Stimulated activated CD8-positive, alpha-beta memory T cell treated with anti-CD3 and anti-CD28 coated beads, Interleukin-7, amount 100 ng/mL, for 24 hours (primary cell): ENCODE measurements around the gene METTL16.

Source experiments
- DNase-seq: peaks from one replicate; pipeline ENCODE4 v3.0.0-alpha.2; 2020; ENCODE audit warnings: low read depth

METTL16 gene

GRCh38 chr17:2380226-2380922 is 131.3 kb downstream of the METTL16 start:
- no peak for DNase-seq

DNA sequence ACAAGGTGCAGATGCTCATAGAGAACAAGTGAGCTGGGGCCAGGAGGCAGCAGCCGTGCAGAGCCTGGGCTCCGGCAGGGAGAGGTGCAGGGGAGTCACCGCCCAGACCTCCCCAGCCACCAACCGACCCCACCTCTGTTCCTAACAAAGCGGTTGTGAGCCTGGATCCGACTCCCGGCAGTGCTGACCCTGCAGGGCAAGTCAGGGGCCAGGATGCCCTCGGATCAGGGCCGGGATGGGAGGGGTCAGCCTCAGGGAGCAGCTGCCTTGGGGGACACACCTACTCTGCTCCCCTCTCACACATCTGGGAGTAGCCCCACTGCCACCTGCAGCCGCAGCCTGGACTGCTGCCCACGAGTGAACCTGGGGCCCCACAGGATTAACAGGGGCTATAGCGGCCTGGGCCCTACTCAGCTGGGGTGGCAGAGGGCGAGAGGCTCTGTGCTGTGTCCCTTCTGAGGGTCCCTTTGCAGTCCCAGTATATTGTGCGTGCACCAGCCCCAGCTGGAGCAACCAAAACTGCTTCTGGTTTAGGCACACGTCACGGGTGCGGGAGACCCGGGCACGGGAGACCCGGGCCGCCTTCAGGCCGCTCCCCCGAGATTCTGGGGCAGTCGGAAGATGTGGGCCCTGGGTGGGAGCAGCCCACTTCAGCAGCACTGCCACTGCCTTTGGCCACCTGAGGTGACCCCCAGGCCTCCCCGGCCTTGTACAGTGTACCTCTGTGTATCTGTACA is 132.0 kb downstream of the METTL16 start:
- no peak for DNase-seq

DNA sequence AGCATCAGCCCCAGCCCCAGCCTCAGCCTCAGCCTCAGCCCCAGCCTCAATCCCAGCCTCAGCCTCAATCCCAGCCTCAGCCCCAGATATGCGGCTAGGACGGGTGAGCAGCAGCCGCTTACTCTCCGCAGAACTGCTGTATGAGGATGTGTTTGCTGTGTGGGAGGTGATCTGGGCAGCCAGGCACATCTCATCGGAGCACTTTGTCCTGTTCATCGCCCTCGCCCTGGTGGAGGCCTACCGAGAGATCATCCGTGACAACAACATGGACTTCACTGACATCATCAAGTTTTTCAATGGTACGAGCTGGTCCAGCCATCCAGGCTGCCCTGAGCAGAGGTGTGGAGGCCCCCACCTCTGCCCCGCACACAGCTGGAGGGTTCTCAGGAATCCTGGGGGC is 132.8 kb downstream of the METTL16 start:
- DNase-seq = no peak

DNA sequence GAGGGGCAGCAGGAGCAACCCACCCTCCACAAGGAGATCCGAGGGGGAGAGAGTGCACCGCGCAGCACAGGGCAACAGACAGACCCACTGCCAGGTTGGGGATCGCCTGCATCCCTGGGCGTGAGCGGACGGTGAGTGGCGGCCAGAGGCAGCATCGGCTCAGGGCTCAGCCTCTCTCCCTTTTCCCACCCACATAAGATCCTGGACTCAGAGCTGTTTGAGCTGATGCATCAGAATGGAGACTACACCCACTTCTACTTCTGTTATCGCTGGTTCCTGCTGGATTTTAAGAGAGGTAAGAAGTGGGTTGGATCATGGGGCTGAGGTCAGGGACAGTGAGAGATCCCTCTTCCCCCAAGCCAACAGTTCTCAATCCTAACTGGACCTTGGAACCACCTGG is 134.0 kb downstream of the METTL16 start:
- DNase-seq = no peak

- DNase-seq = no peak
These were observed 135.6 kb downstream of the METTL16 start for GRCh38 chr17:2376107-2376506.

DNA sequence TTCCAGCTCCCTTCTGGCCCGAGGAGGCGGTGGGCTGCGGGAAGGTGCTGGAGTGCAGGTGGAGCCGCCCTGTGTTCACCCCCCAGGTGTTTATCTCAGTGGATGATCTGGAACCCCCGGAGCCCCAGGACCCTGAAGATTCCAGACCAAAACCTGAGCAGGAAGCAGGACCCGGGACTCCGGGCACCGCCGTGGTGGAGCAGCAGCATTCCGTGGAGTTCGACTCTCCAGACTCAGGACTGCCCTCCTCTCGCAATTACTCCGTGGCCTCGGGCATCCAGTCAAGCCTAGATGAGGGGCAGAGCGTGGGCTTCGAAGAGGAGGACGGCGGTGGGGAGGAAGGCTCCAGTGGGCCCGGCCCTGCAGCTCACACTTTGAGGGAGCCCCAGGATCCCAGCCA is 136.3 kb downstream of the METTL16 start:
- no peak for DNase-seq

DNA sequence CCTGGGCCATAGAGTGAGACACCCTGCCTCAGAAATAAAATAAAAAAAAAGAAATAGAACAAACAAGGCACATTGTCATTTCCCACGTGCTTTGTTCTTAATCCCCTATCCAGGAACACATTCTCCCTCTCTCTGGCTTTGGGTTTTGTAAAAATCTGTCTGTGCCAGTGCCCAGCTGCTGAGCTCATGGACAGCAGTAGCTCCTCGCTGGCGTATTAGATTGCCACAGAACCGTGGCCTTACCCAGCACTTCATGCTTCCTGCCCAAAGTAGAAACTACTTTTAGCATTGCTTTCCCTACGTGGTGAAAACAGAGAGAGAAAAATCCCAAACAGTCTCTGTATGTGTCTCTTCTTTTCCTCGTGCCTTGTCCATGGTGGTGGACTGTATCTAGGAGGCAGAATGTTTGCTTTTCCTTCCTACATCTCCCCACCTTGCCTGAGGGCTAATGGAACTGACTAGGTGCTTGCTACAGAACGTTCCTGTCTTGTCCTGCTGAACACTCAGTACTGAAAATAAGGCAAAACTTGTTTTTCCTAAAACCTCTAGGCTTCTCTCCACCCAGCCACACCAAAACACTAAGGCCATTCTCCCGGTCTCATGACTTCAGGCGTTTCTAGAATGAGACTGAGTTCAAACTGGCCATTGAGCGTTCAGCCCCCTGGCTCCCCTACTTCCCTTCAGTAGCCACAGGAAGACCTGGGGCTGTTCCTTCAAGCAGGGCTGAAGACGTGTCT is 137.0 kb downstream of the METTL16 start:
- no peak for DNase-seq

GRCh38 chr17:2373179-2373578 is 138.5 kb downstream of the METTL16 start:
- DNase-seq = no peak

DNA sequence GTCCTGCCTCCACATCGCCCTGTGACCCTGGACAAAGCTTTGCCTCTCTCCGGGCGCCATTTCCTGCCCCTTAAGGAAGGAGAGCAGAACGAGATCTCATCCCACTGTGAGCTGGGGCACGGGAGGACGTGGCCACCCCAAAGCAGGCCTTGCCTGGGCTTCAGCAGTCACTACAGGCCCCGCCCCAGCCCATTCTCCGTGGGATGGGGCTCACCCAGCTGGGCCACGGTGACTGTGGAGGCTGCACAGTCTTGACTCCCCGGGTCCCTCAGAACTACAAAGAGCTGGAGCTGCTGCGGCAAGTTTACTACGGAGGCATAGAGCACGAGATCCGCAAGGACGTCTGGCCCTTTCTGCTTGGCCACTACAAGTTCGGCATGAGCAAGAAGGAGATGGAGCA is 139.0 kb downstream of the METTL16 start:
- DNase-seq = no peak

- no peak for DNase-seq
These were observed 139.5 kb downstream of the METTL16 start for GRCh38 chr17:2372180-2372579.

DNA sequence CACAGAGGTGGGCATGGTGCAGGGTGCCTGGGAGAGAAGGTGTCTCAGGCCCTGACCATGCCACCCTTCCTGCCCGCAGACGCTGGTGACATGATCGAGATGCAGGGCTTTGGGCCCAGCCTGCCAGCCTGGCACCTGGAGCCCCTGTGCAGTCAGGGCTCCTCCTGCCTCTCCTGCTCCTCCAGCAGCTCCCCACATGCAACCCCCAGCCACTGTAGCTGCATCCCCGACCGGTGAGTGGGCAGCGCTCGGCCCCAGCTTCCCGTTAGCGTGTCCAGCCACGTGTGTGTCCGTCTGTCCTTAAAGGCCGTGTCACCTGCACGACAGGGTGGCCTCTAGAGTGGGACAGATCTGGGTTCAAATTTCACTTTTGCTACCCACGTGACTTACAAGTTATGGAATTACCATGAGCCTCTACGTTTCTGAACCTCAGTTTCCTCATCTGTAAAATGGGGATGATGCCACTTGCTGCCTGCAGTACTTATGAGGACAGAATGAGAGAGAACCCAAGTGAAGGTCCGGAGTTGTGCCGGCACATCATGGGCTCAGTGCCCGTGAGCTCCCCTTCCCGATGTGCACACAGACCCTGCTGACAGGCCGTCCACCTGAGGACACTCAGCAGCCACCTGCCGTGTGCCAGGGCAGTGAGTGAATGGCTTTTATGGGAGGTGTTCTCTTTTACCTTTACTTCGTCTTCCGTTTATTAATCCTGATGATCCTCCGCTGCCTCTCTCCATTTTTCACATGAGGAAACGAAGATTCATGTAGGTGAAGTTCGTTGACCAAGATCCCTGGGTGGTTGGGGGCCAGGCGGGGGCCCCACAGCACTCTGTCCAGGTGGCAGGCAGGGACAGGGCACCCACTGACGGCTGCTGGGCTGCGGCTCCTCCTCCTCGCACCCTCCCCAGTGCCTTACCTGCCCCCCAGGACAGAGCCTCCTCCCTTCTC is 140.2 kb downstream of the METTL16 start:
- DNase-seq = no peak

DNA sequence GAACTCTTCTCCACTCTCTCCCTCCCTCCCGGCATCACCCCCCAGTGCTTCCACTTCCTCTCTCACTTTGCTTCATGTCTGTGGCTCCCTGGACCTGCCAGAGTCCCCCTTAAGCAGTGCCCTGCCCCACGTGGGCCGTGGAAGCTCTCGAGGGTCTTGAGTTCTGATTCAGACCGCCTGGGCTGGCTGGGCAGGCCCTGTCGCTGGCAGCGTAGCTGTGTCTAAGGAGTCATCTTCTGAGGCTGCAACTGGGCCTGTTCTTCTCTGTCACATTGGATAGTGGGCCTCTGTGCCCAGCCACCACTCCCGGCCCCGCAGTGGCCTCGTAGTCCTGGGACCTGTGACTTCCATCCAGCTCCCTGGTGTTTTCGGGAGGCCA is 141.5 kb downstream of the METTL16 start:
- no peak for DNase-seq

- DNase-seq = no peak
These were observed 142.0 kb downstream of the METTL16 start for GRCh38 chr17:2369551-2370210.

DNA sequence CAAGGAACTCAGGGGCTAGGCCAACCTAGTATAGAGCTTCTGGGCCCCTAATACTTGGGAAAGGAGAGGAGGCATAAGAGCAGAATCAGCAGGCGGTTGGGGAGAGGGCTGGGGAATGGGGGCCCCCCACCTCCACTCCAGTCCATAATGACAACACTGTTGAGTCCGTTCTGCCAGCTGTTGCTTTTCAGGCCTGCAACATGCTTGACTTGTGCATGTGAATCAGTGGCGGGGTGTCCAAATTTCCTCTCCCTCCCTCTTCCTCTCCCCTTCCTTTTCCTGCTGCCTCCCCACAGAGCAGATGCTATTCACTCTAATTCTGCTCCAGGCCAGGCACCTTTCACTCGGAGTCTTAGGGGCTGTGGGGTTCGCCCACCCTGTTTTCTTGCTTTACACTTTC is 142.6 kb downstream of the METTL16 start:
- no peak for DNase-seq

- DNase-seq = no peak
These were observed 143.3 kb downstream of the METTL16 start for GRCh38 chr17:2368359-2368758.

DNA sequence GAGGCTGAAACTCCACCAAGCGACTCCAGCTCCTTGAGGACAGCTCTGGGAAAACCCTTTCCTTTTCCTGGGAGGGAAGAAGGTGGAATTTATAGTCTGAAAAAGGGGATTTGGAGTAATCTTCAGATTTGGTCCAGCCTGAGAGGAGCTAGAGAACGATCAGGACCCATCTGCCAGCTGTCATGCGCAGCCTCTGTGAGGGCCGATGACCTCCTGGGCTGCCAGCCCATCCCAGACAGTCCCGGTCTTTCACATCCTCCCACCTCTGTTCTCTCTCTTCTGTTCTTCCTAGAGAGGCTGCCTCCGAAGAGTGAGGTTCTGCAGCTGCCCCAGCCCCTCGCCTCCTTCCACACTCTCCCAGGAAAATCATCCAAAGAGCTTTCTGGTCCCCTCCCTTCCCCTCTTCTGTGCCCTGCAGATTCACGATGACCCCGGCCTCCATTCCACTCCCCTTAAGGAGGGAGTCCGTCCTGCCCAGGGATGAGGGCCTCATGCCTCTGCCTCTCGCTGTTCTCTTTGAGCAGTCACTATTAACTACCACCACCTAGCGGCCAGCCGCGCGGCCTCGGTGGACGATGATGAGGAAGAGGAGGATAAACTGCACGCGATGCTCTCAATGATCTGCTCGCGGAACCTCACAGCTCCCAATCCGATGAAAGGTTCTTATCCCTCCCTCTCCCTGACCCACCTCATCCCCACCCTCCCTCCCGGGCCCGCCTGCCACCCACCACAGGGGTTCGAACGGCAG is 144.8 kb downstream of the METTL16 start:
- DNase-seq = no peak
